ENCODE measurements around the gene ATP2C2.
"Not testable (repeated sequence)": the region's sequence is repeated elsewhere in the genome, so short reads cannot be mapped to it uniquely, and the experiment has no call there.

Gene ATP2C2

DNA sequence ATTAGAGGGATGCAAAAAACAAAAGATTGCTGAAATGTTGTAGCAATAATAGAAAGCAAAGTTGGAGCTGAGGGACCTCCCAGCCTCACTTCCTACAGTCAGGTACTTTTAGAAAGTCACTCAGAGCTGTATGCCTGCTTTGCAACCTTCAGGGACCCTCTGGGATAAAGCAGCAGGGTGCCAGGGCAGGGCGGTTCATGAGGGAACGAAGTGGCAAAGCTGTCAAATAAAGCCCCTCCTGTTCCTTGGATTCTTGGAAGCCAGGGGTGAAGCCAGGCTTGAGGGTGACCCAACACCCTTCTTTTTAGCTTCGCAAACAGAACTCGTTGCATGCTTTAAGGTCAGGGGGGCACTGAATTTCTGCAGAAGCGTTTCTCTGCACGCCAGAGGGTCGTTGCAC lies 767 bp downstream of the ATP2C2 start:
- no peak for DNase-seq

DNA sequence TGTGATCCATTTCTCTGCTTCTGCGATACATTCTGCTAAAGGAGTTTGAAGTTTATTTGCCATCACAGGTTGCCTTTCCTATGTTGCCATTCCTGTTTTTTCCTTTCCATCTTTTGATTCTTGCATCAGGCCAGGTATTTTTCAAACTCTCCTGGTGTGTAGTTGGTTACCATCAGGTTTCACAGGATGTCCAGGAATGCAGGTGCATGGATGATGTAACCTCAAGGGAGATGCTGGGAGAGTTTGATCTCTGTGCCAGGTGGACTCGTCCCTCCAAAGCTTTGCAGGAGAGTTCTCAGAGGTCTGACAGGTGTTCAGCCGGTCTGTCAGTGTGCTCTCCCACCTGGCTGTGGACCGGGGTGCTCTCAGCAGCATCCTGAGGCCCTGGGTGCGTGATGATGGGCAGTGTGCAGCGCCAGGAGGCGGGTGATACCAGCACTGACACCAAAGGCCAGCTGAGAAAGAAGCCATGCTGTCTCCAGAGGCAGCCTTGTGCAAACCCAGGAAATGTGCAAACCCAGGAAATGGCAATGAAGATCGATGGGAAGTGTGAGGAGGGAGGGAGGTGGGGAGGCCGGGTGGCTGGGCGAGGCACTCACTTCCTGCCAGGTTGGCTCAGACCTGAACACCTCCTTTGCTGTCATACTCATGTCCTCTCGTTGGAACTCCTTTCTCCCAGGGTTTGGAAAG lies 1.7 kb downstream of the ATP2C2 start:
- peak; percentile 92 for DNase-seq

- peak; percentile 65 for DNase-seq
Observed at GRCh38 chr16:84370723-84371552, 2.6 kb downstream of the ATP2C2 start.

- DNase-seq, result no peak
Observed at GRCh38 chr16:84371553-84371865, 3.2 kb downstream of the ATP2C2 start.

- no peak for DNase-seq
Observed at GRCh38 chr16:84373907-84374489, 5.7 kb downstream of the ATP2C2 start.

- no peak for DNase-seq
Observed at GRCh38 chr16:84378099-84378498, 9.8 kb downstream of the ATP2C2 start.

- DNase-seq, result no peak
Observed at GRCh38 chr16:84378567-84378966, 10.2 kb downstream of the ATP2C2 start.

DNA sequence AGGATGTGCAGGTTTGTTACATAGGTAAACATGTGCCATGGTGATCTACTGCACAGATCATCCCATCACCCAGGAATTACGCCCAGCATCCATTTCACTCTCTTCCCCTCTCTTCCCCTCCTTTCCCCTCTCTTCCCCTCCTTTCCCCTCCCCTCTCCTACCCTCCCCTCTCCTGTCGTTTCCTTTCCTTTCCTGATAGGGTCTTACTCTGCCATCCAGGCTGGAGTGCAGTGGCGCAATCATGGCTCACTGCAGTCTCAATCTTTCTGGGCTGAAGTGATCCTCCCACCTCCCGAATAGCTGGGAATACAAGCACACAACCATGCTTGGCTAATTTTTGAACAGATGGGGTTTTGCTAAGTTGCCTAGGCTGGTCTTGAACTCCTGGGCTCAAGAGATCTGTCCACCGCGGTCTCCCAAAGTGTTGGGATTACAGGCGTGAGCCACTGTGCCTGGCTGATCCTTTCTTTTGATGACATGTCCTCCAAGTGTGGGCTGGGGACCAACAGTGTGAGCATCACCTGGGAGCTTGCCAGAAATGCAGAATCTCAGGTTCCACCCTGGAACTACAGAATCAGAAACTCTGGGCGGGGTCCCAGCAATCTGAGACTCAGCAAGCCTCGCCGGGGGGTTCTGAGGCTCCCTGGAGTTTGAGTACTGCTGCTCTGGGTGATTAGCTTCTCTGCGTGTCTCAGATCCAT lies 10.8 kb downstream of the ATP2C2 start:
- no peak for DNase-seq

- DNase-seq, result no peak
Observed at GRCh38 chr16:84379709-84380362, 11.5 kb downstream of the ATP2C2 start.

GRCh38 chr16:84380405-84380804 lies 12.1 kb downstream of the ATP2C2 start:
- DNase-seq, result no peak

DNA sequence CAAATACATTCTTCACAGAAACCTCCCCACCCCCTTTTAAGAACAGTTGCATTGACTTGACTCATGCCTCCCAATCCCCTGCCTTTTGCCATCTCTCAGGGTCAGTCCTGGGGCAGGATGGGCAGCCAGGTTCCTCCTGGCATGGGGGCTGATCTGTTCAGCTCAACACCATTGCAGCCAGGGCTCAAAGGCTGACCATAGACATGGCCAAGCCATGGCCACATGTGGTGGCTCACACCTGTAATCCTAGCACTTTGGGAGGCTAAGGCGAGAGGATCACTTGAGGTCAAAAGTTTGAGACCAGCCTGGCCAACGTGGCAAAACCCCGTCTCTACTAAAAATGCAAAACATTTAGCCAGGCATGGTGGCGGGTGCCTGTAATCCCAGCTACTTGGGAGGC lies 14.1 kb downstream of the ATP2C2 start:
- DNase-seq, result no peak

DNA sequence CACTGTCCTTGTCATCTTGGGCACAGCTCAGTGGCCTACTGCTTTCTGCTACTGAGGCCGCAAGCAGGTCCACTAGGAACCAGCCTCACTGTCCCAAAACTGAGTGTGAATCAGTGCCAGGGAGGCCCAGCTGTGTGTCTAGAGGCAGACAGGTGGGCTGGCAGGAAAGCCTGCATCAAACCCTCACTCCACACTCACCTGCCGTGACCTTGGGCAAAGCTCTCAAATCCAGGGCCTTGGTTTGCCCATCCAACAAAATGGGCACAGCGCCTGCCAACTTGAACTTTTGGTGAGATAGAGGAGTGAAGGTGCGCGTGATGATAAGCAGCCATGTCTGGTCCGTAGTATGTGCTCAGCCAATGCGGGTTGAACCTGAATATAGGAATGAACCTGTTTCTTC lies 14.8 kb downstream of the ATP2C2 start:
- DNase-seq, result no peak

GRCh38 chr16:84386047-84386446 lies 17.7 kb downstream of the ATP2C2 start:
- DNase-seq, result no peak

GRCh38 chr16:84387021-84387420 lies 18.7 kb downstream of the ATP2C2 start:
- DNase-seq, result no peak

GRCh38 chr16:84390131-84390785 lies 21.9 kb downstream of the ATP2C2 start:
- no peak for DNase-seq

- no peak for DNase-seq
Observed at GRCh38 chr16:84391151-84392030, 23.1 kb downstream of the ATP2C2 start.

- no peak for DNase-seq
Observed at GRCh38 chr16:84392031-84392360, 23.7 kb downstream of the ATP2C2 start.

- not testable (repeated sequence) for DNase-seq
Observed at GRCh38 chr16:84396082-84396481, 27.7 kb downstream of the ATP2C2 start.

- DNase-seq, result no peak
Observed at GRCh38 chr16:84396537-84397008, 28.2 kb downstream of the ATP2C2 start.

GRCh38 chr16:84397090-84397489 lies 28.8 kb downstream of the ATP2C2 start:
- DNase-seq, result no peak

- DNase-seq, result no peak
Observed at GRCh38 chr16:84398701-84399100, 30.4 kb downstream of the ATP2C2 start.

Data from NCI-H510A treated with DMSO at 0.1 percent for 48 hours (cell line).